Measurements from ENCODE around the gene ARHGAP27. TPM values are rescaled to one million over a fixed set of nuclear protein-coding genes. Genes with fewer than 3 reads are reported as not detected.
"Not testable (repeated sequence)": the region's sequence is repeated elsewhere in the genome, so short reads cannot be mapped to it uniquely, and the experiment has no call there.

The ARHGAP27 gene
- total RNA-seq, 1 experiment from 2014 or later, result 0.17 TPM

GRCh38 chr17:45451660-45452059, 19.0 kb upstream of the ARHGAP27 start:
- CTCF ChIA-PET; H3K36me3 ChIP-seq (ENCODE audit: insufficient read depth, low read length, poor library complexity, severe bottlenecking); H3K27ac ChIP-seq (ENCODE audit: low read depth, low read length, poor library complexity, severe bottlenecking); H3K9me3 ChIP-seq (ENCODE audit: low read depth, low read length, poor library complexity, severe bottlenecking); DNase-seq (ENCODE audit: low spot score); H3K4me1 ChIP-seq (ENCODE audit: insufficient read depth, low read length, poor library complexity, severe bottlenecking); POLR2A ChIA-PET (ENCODE audit: low non-redundant PET); H3K4me3 ChIP-seq (ENCODE audit: low read depth, low read length, poor library complexity, severe bottlenecking); H3K27me3 ChIP-seq (replicated peaks; ENCODE audit: insufficient read depth, low read depth, low read length, poor library complexity); intact Hi-C loops (cut with micrococcal nuclease; ENCODE audit: unreplicated experiment); BruUV-seq (replicated peaks): not testable (repeated sequence)

GRCh38 chr17:45451131-45451530, 18.5 kb upstream of the ARHGAP27 start:
- H3K27ac ChIP-seq (ENCODE audit: low read depth, low read length, poor library complexity, severe bottlenecking), result no peak overlapping the region
- H3K36me3 ChIP-seq (ENCODE audit: insufficient read depth, low read length, poor library complexity, severe bottlenecking), result no peaks in the 10 kb centered on the region
- TF ChIP-seq CTCF (conservative IDR thresholded peaks at IDR 0.05; ENCODE audit: low read depth, low read length) (no peak), EZH2 (IDR thresholded peaks at IDR 0.05; ENCODE audit: borderline replicate concordance, low read depth, low read length, poor library complexity, severe bottlenecking) (no peak)
- no peak for DNase-seq (ENCODE audit: low spot score)
- H3K4me3 ChIP-seq (ENCODE audit: low read depth, low read length, poor library complexity, severe bottlenecking), result no peak overlapping the region
- intact Hi-C loops (cut with micrococcal nuclease; ENCODE audit: unreplicated experiment), result no loop called here
- BruUV-seq (replicated peaks), result no TSS peak
- POLR2A ChIA-PET (ENCODE audit: low non-redundant PET), result no interaction called here
- H3K9me3 ChIP-seq (ENCODE audit: low read depth, low read length, poor library complexity, severe bottlenecking), result no peaks in the 10 kb centered on the region
- H3K27me3 ChIP-seq (replicated peaks; ENCODE audit: insufficient read depth, low read depth, low read length, poor library complexity), result no peaks in the 10 kb centered on the region
- CTCF ChIA-PET, result no interaction called here
- H3K4me1 ChIP-seq (ENCODE audit: insufficient read depth, low read length, poor library complexity, severe bottlenecking), result no peaks in the 10 kb centered on the region

GRCh38 chr17:45449708-45450329, 17.1 kb upstream of the ARHGAP27 start:
- H3K4me1 ChIP-seq (ENCODE audit: insufficient read depth, low read length, poor library complexity, severe bottlenecking); H3K27me3 ChIP-seq (replicated peaks; ENCODE audit: insufficient read depth, low read depth, low read length, poor library complexity); H3K36me3 ChIP-seq (ENCODE audit: insufficient read depth, low read length, poor library complexity, severe bottlenecking); POLR2A ChIA-PET (ENCODE audit: low non-redundant PET); DNase-seq (ENCODE audit: low spot score); H3K27ac ChIP-seq (ENCODE audit: low read depth, low read length, poor library complexity, severe bottlenecking); H3K4me3 ChIP-seq (ENCODE audit: low read depth, low read length, poor library complexity, severe bottlenecking); intact Hi-C loops (cut with micrococcal nuclease; ENCODE audit: unreplicated experiment); H3K9me3 ChIP-seq (ENCODE audit: low read depth, low read length, poor library complexity, severe bottlenecking); BruUV-seq (replicated peaks); CTCF ChIA-PET: not testable (repeated sequence)

- intact Hi-C loops (cut with micrococcal nuclease; ENCODE audit: unreplicated experiment); H3K36me3 ChIP-seq (ENCODE audit: insufficient read depth, low read length, poor library complexity, severe bottlenecking); POLR2A ChIA-PET (ENCODE audit: low non-redundant PET); H3K9me3 ChIP-seq (ENCODE audit: low read depth, low read length, poor library complexity, severe bottlenecking); H3K27ac ChIP-seq (ENCODE audit: low read depth, low read length, poor library complexity, severe bottlenecking); DNase-seq (ENCODE audit: low spot score); H3K27me3 ChIP-seq (replicated peaks; ENCODE audit: insufficient read depth, low read depth, low read length, poor library complexity); H3K4me1 ChIP-seq (ENCODE audit: insufficient read depth, low read length, poor library complexity, severe bottlenecking); H3K4me3 ChIP-seq (ENCODE audit: low read depth, low read length, poor library complexity, severe bottlenecking); BruUV-seq (replicated peaks); CTCF ChIA-PET: not testable (repeated sequence)
These were observed 16.6 kb upstream of the ARHGAP27 start for GRCh38 chr17:45449260-45449659.

- intact Hi-C loops (cut with micrococcal nuclease; ENCODE audit: unreplicated experiment); H3K27me3 ChIP-seq (replicated peaks; ENCODE audit: insufficient read depth, low read depth, low read length, poor library complexity); BruUV-seq (replicated peaks); H3K4me3 ChIP-seq (ENCODE audit: low read depth, low read length, poor library complexity, severe bottlenecking); H3K4me1 ChIP-seq (ENCODE audit: insufficient read depth, low read length, poor library complexity, severe bottlenecking); H3K27ac ChIP-seq (ENCODE audit: low read depth, low read length, poor library complexity, severe bottlenecking); H3K9me3 ChIP-seq (ENCODE audit: low read depth, low read length, poor library complexity, severe bottlenecking); CTCF ChIA-PET; POLR2A ChIA-PET (ENCODE audit: low non-redundant PET); H3K36me3 ChIP-seq (ENCODE audit: insufficient read depth, low read length, poor library complexity, severe bottlenecking); DNase-seq (ENCODE audit: low spot score): not testable (repeated sequence)
These were observed 15.8 kb upstream of the ARHGAP27 start for GRCh38 chr17:45448483-45448882.

GRCh38 chr17:45448066-45448465, 15.4 kb upstream of the ARHGAP27 start:
- intact Hi-C loops (cut with micrococcal nuclease; ENCODE audit: unreplicated experiment); H3K4me3 ChIP-seq (ENCODE audit: low read depth, low read length, poor library complexity, severe bottlenecking); H3K27me3 ChIP-seq (replicated peaks; ENCODE audit: insufficient read depth, low read depth, low read length, poor library complexity); DNase-seq (ENCODE audit: low spot score); H3K9me3 ChIP-seq (ENCODE audit: low read depth, low read length, poor library complexity, severe bottlenecking); BruUV-seq (replicated peaks); H3K27ac ChIP-seq (ENCODE audit: low read depth, low read length, poor library complexity, severe bottlenecking); H3K36me3 ChIP-seq (ENCODE audit: insufficient read depth, low read length, poor library complexity, severe bottlenecking); CTCF ChIA-PET; H3K4me1 ChIP-seq (ENCODE audit: insufficient read depth, low read length, poor library complexity, severe bottlenecking); POLR2A ChIA-PET (ENCODE audit: low non-redundant PET): not testable (repeated sequence)

- BruUV-seq (replicated peaks); H3K4me1 ChIP-seq (ENCODE audit: insufficient read depth, low read length, poor library complexity, severe bottlenecking); H3K27me3 ChIP-seq (replicated peaks; ENCODE audit: insufficient read depth, low read depth, low read length, poor library complexity); CTCF ChIA-PET; H3K36me3 ChIP-seq (ENCODE audit: insufficient read depth, low read length, poor library complexity, severe bottlenecking); H3K27ac ChIP-seq (ENCODE audit: low read depth, low read length, poor library complexity, severe bottlenecking); POLR2A ChIA-PET (ENCODE audit: low non-redundant PET); H3K4me3 ChIP-seq (ENCODE audit: low read depth, low read length, poor library complexity, severe bottlenecking); DNase-seq (ENCODE audit: low spot score); H3K9me3 ChIP-seq (ENCODE audit: low read depth, low read length, poor library complexity, severe bottlenecking); intact Hi-C loops (cut with micrococcal nuclease; ENCODE audit: unreplicated experiment): not testable (repeated sequence)
These were observed 15.0 kb upstream of the ARHGAP27 start for GRCh38 chr17:45447650-45448049.
